ENCODE measurements around the gene PTGR1.

Gene PTGR1

DNA sequence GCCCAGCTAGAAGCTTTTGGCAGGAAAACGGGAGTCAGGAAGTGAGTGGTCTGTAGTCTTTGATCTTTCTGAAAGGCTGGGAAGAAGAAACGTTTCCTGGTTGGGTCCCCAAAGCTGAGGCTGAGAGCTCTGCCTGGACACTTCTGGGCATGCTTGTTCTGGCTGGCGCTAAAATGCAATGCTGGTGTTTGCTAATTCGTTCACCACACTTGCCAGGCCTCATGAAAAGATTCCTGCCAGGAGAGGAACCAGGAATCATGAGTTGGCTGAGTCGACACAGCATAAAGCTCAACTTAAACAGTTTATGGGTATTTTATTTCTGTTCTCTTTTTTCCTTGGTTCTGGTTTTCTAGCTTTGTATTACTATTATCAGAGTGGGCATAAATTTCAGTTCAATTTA lies 10.7 kb upstream of the PTGR1 start:
- Histone ChIP-seq H3K27me3 (ENCODE audit: low read depth, low read length) (no peaks in the 10 kb centered on the region), H3K4me1 (ENCODE audit: control insufficient read depth in 1 of 2, insufficient read depth in 2 of 2, low read length in 2 of 2) (no peaks in the 10 kb centered on the region), H3K9me3 (ENCODE audit: control insufficient read depth in 1 of 2, low read length in 2 of 2) (no peaks in the 10 kb centered on the region), H3K4me3 (ENCODE audit: low read depth in 1 of 2, low read length in 2 of 2) (no peak overlapping the region), H3K36me3 (ENCODE audit: control insufficient read depth in 1 of 2, insufficient read depth in 2 of 2, low read length in 2 of 2) (no peaks in the 10 kb centered on the region), H3K27ac (ENCODE audit: low read length) (no peak overlapping the region)

DNA sequence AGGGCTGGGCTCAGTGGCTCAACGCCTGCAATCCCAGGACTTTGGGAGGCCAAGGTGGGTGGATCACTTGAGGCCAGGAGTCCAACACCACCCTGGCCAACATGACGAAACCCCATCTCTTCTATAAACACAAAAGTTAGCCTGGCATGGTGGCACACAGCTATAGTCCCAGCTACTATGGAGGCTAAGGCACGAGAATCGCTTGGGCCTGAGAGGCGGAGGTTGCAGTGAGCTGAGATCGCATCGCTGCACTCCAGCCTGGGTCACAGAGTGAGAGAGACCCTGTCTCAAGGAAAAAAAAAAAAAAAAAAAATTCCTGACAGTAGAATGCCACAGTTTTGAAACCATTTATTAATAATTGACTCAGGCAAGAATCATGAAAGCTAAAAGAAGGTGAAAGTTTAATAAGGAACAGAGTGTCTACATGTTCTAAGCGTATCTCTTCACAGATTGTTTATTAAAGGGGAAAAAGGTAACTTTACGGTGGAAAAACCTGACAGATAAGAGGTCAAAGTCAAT lies 5.7 kb upstream of the PTGR1 start:
- H3K27ac ChIP-seq (ENCODE audit: low read length) = no peak overlapping the region

GRCh38 chr9:111604054-111604615 lies 4.7 kb upstream of the PTGR1 start:
- no peaks in the 10 kb centered on the region for H3K4me1 ChIP-seq (ENCODE audit: control insufficient read depth in 1 of 2, insufficient read depth in 2 of 2, low read length in 2 of 2)
- no peaks in the 10 kb centered on the region for H3K36me3 ChIP-seq (ENCODE audit: control insufficient read depth in 1 of 2, insufficient read depth in 2 of 2, low read length in 2 of 2)
- H3K4me3 ChIP-seq (ENCODE audit: low read depth in 1 of 2, low read length in 2 of 2) = no peak overlapping the region
- H3K27me3 ChIP-seq (ENCODE audit: low read depth, low read length) = no peaks in the 10 kb centered on the region
- no peak overlapping the region for H3K27ac ChIP-seq (ENCODE audit: low read length)
- no peaks in the 10 kb centered on the region for H3K9me3 ChIP-seq (ENCODE audit: control insufficient read depth in 1 of 2, low read length in 2 of 2)

More for the DNA sequence above, 5.7 kb upstream of the PTGR1 start:
- Histone ChIP-seq H3K9me3 (ENCODE audit: control insufficient read depth in 1 of 2, low read length in 2 of 2) (no peaks in the 10 kb centered on the region), H3K4me1 (ENCODE audit: control insufficient read depth in 1 of 2, insufficient read depth in 2 of 2, low read length in 2 of 2) (no peaks in the 10 kb centered on the region), H3K36me3 (ENCODE audit: control insufficient read depth in 1 of 2, insufficient read depth in 2 of 2, low read length in 2 of 2) (no peaks in the 10 kb centered on the region), H3K27me3 (ENCODE audit: low read depth, low read length) (no peaks in the 10 kb centered on the region), H3K4me3 (ENCODE audit: low read depth in 1 of 2, low read length in 2 of 2) (no peak overlapping the region)

GRCh38 chr9:111603041-111603440 lies 3.6 kb upstream of the PTGR1 start:
- no peaks in the 10 kb centered on the region for H3K9me3 ChIP-seq (ENCODE audit: control insufficient read depth in 1 of 2, low read length in 2 of 2)
- H3K4me1 ChIP-seq (ENCODE audit: control insufficient read depth in 1 of 2, insufficient read depth in 2 of 2, low read length in 2 of 2) = no peaks in the 10 kb centered on the region
- H3K36me3 ChIP-seq (ENCODE audit: control insufficient read depth in 1 of 2, insufficient read depth in 2 of 2, low read length in 2 of 2) = no peaks in the 10 kb centered on the region
- H3K27ac ChIP-seq (ENCODE audit: low read length) = no peak overlapping the region
- H3K27me3 ChIP-seq (ENCODE audit: low read depth, low read length) = no peaks in the 10 kb centered on the region
- H3K4me3 ChIP-seq (ENCODE audit: low read depth in 1 of 2, low read length in 2 of 2) = no peak overlapping the region

GRCh38 chr9:111601237-111602018 lies 2.0 kb upstream of the PTGR1 start:
- Histone ChIP-seq H3K36me3 (ENCODE audit: control insufficient read depth in 1 of 2, insufficient read depth in 2 of 2, low read length in 2 of 2) (no peaks in the 10 kb centered on the region), H3K27ac (ENCODE audit: low read length) (no peak overlapping the region), H3K4me1 (ENCODE audit: control insufficient read depth in 1 of 2, insufficient read depth in 2 of 2, low read length in 2 of 2) (no peaks in the 10 kb centered on the region), H3K27me3 (ENCODE audit: low read depth, low read length) (no peaks in the 10 kb centered on the region), H3K4me3 (ENCODE audit: low read depth in 1 of 2, low read length in 2 of 2) (no peak overlapping the region), H3K9me3 (ENCODE audit: control insufficient read depth in 1 of 2, low read length in 2 of 2) (no peaks in the 10 kb centered on the region)

GRCh38 chr9:111599955-111600343 lies 502 bp upstream of the PTGR1 start:
- no peaks in the 10 kb centered on the region for H3K27me3 ChIP-seq (ENCODE audit: low read depth, low read length)
- H3K27ac ChIP-seq (ENCODE audit: low read length) = peak overlapping the region; percentile 83
- H3K4me3 ChIP-seq (ENCODE audit: low read depth in 1 of 2, low read length in 2 of 2) = peak overlapping the region; percentile 77 to 83
- H3K36me3 ChIP-seq (ENCODE audit: control insufficient read depth in 1 of 2, insufficient read depth in 2 of 2, low read length in 2 of 2) = peaks cover 4 to 13% of the 10 kb centered on the region in 2 donors
- no peaks in the 10 kb centered on the region for H3K9me3 ChIP-seq (ENCODE audit: control insufficient read depth in 1 of 2, low read length in 2 of 2)
- no peaks in the 10 kb centered on the region for H3K4me1 ChIP-seq (ENCODE audit: control insufficient read depth in 1 of 2, insufficient read depth in 2 of 2, low read length in 2 of 2)

GRCh38 chr9:111598733-111599091 lies 735 bp downstream of the PTGR1 start:
- H3K4me1 ChIP-seq (ENCODE audit: control insufficient read depth in 1 of 2, insufficient read depth in 2 of 2, low read length in 2 of 2) = no peaks in the 10 kb centered on the region
- H3K9me3 ChIP-seq (ENCODE audit: control insufficient read depth in 1 of 2, low read length in 2 of 2) = no peaks in the 10 kb centered on the region
- H3K36me3 ChIP-seq (ENCODE audit: control insufficient read depth in 1 of 2, insufficient read depth in 2 of 2, low read length in 2 of 2) = peaks cover 9 to 19% of the 10 kb centered on the region in 2 donors
- H3K4me3 ChIP-seq (ENCODE audit: low read depth in 1 of 2, low read length in 2 of 2) = peak overlapping the region; percentile 77 to 83
- H3K27me3 ChIP-seq (ENCODE audit: low read depth, low read length) = no peaks in the 10 kb centered on the region
- peak overlapping the region; percentile 82 for H3K27ac ChIP-seq (ENCODE audit: low read length)

- Histone ChIP-seq H3K27me3 (ENCODE audit: low read depth, low read length) (no peaks in the 10 kb centered on the region), H3K9me3 (ENCODE audit: control insufficient read depth in 1 of 2, low read length in 2 of 2) (no peaks in the 10 kb centered on the region), H3K4me1 (ENCODE audit: control insufficient read depth in 1 of 2, insufficient read depth in 2 of 2, low read length in 2 of 2) (no peaks in the 10 kb centered on the region), H3K27ac (ENCODE audit: low read length) (peak overlapping the region; percentile 82), H3K4me3 (ENCODE audit: low read depth in 1 of 2, low read length in 2 of 2) (peak overlapping the region; percentile 77 to 83), H3K36me3 (ENCODE audit: control insufficient read depth in 1 of 2, insufficient read depth in 2 of 2, low read length in 2 of 2) (peaks cover 9 to 22% of the 10 kb centered on the region in 2 donors)
Observed at GRCh38 chr9:111597852-111598732, 1.4 kb downstream of the PTGR1 start.

GRCh38 chr9:111588846-111589245 lies 10.6 kb downstream of the PTGR1 start:
- Histone ChIP-seq H3K4me3 (ENCODE audit: low read depth in 1 of 2, low read length in 2 of 2) (no peak overlapping the region), H3K4me1 (ENCODE audit: control insufficient read depth in 1 of 2, insufficient read depth in 2 of 2, low read length in 2 of 2) (no peaks in the 10 kb centered on the region), H3K9me3 (ENCODE audit: control insufficient read depth in 1 of 2, low read length in 2 of 2) (no peaks in the 10 kb centered on the region), H3K27me3 (ENCODE audit: low read depth, low read length) (no peaks in the 10 kb centered on the region), H3K36me3 (ENCODE audit: control insufficient read depth in 1 of 2, insufficient read depth in 2 of 2, low read length in 2 of 2) (peaks cover 19 to 32% of the 10 kb centered on the region in 2 donors), H3K27ac (ENCODE audit: low read length) (no peak overlapping the region)

DNA sequence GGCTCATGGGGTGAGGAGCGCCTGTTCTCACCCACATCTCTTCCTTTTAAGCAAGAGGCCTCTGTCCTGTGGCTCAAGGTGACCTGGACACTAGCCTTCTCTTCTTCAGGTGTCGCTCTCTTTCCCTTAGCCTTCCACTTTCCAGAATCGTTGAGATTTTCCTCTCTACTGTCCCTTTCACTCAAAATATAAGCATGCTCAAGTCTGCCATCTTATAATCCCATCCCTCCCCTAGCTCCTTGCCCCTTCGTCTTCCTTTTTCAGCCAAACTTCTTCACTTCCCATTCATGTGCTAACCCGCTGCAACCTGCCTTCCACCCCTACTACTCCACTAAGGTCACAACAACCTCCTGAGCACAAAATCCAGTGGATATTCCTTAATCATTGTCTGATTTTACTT lies 13.1 kb downstream of the PTGR1 start:
- no peaks in the 10 kb centered on the region for H3K4me1 ChIP-seq (ENCODE audit: control insufficient read depth in 1 of 2, insufficient read depth in 2 of 2, low read length in 2 of 2)
- H3K27ac ChIP-seq (ENCODE audit: low read length) = no peak overlapping the region
- no peaks in the 10 kb centered on the region for H3K9me3 ChIP-seq (ENCODE audit: control insufficient read depth in 1 of 2, low read length in 2 of 2)
- H3K36me3 ChIP-seq (ENCODE audit: control insufficient read depth in 1 of 2, insufficient read depth in 2 of 2, low read length in 2 of 2) = peaks cover 32 to 41% of the 10 kb centered on the region in 2 donors
- no peak overlapping the region for H3K4me3 ChIP-seq (ENCODE audit: low read depth in 1 of 2, low read length in 2 of 2)
- H3K27me3 ChIP-seq (ENCODE audit: low read depth, low read length) = no peaks in the 10 kb centered on the region

- H3K27ac ChIP-seq (ENCODE audit: low read length) = no peak overlapping the region
- no peaks in the 10 kb centered on the region for H3K27me3 ChIP-seq (ENCODE audit: low read depth, low read length)
- H3K36me3 ChIP-seq (ENCODE audit: control insufficient read depth in 1 of 2, insufficient read depth in 2 of 2, low read length in 2 of 2) = peaks cover 49 to 62% of the 10 kb centered on the region in 2 donors
- H3K4me3 ChIP-seq (ENCODE audit: low read depth in 1 of 2, low read length in 2 of 2) = no peak overlapping the region
- no peaks in the 10 kb centered on the region for H3K4me1 ChIP-seq (ENCODE audit: control insufficient read depth in 1 of 2, insufficient read depth in 2 of 2, low read length in 2 of 2)
- H3K9me3 ChIP-seq (ENCODE audit: control insufficient read depth in 1 of 2, low read length in 2 of 2) = no peaks in the 10 kb centered on the region
Observed at GRCh38 chr9:111582888-111583287, 16.6 kb downstream of the PTGR1 start.

Measured in muscle layer of duodenum (tissue), 2 donors.